ENCODE measurements around the gene AATF.

AATF gene

GRCh38 chr17:36949461-36949927 lies 740 bp downstream of the AATF start:
- peak overlapping the region; percentile 93 for H3K27ac ChIP-seq
- TF ChIP-seq CTCF (conservative IDR thresholded peaks at IDR 0.05): no peak
- TF ChIP-seq ZFX (IDR thresholded peaks at IDR 0.05): peak; percentile 63

- H3K27ac ChIP-seq: no peak overlapping the region; the same call in 1 of the 2 replicates
- TF ChIP-seq ZFX (IDR thresholded peaks at IDR 0.05) (no peak), CTCF (conservative IDR thresholded peaks at IDR 0.05) (no peak)
Measured at GRCh38 chr17:36950027-36950426, 1.3 kb downstream of the AATF start.

DNA sequence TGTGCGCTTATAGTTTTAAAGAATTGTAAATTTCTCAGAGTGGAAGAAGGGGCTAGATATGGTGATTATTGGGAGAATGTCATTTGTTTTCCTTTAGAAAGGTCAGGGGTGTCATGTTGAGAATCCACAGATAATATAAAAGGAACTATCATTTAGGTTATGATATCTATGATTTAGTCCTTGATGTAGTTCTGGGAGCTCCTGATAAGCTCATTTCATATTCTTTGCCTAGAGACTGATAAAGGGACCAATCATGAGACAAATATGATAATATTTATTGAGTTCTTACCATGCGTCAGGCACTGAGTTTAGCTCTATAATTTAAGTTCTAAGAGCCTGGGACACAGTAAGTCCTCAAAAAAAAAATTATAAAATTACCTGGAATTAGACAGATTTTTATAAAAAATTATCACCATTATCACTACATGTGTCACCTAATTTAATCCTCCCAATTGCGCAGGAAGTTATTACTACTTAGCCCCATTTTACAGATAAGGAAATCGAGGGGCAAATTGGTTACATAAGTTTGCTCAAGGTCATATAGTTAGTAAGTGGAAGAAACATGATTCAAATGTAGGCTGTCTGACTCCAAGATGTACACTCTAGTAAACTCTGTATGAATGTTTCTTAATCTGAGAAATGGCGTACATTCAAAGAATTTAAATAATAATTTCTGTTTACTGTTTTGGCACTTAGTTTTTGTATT lies 2.5 kb downstream of the AATF start:
- no peak overlapping the region for H3K27ac ChIP-seq
- TF ChIP-seq CTCF (conservative IDR thresholded peaks at IDR 0.05) (no peak), ZFX (IDR thresholded peaks at IDR 0.05) (no peak)

- H3K27ac ChIP-seq: no peak overlapping the region
Measured at GRCh38 chr17:36971508-36971907, 22.8 kb downstream of the AATF start.

DNA sequence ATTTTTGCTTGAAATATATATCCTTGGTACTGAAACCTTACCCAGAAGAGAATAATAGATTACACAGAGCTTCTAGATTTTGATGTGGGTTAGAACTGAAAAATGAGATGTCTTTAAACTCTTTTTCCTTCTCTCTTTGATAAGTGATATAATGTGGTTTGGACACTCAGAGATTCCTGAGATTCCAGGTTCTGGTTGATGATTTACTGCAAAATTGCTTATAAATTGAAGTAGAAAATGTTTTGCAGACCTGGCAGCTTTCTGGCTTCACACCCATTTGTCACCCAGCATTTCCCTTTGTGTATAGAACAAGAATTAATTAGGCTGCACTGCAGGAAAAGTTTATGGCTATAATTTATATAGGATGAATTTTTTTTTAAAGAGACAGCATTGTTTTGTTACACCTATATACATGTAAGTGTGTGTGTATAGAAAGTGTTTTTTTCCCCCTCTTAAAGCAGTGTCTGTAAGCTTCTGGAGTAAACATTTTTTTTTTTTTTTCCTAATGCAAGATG lies 23.5 kb downstream of the AATF start:
- TF ChIP-seq CTCF (conservative IDR thresholded peaks at IDR 0.05): no peak
- no peak for TF ChIP-seq ZFX (IDR thresholded peaks at IDR 0.05)

More at GRCh38 chr17:36971508-36971907, 22.8 kb downstream of the AATF start:
- no peak for TF ChIP-seq ZFX (IDR thresholded peaks at IDR 0.05)
- TF ChIP-seq CTCF (conservative IDR thresholded peaks at IDR 0.05): no peak

DNA sequence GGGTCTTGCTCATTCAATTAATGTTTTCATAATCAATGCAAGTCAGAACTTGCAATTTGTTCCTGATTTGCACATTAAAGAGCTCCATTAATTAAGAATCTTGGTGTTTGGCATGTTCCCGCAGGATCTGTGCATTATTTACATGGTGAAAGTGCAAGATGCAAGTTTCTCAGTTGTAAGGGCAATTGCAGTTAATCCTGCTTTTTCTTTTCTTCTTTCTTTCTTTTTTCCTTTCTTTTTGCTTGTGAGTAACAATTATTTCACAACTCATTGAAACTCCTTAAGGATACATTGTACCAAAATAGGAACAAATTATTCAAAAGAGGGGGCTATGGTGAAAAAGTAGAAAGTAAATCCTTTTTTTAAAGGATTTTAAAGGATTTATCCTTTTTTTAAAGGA lies 24.2 kb downstream of the AATF start:
- no peak for TF ChIP-seq ZFX (IDR thresholded peaks at IDR 0.05)

More for the DNA sequence above, 23.5 kb downstream of the AATF start:
- no peak overlapping the region for H3K27ac ChIP-seq

GRCh38 chr17:36975922-36976515 lies 27.3 kb downstream of the AATF start:
- no peak for TF ChIP-seq ZFX (IDR thresholded peaks at IDR 0.05)
- TF ChIP-seq CTCF (conservative IDR thresholded peaks at IDR 0.05): no peak
- H3K27ac ChIP-seq: no peak overlapping the region

More for the DNA sequence above, 24.2 kb downstream of the AATF start:
- H3K27ac ChIP-seq: no peak overlapping the region

Measured in C4-2B (cell line).